ENCODE data around the gene COPS3. TPM values are rescaled to one million over a fixed set of nuclear protein-coding genes. Genes with fewer than 3 reads are reported as not detected.

The COPS3 gene
- total and polyA plus RNA-seq, 9 of the 15 experiments (the other 6 are each of a cell fraction or from before 2014, with no cell fraction given) = 92.4 to 295 (median 167) TPM

- Histone ChIP-seq H3K9ac (ENCODE audit: insufficient read depth in 1 of 2, low read depth in 2 of 2, low read length in 2 of 2) (0 out of 4 replicates have a peak overlapping the region, but pooled peaks of 1 of the 2 experiments have one; percentile 52), H3K9me3 (replicated peaks; ENCODE audit: control insufficient read depth, insufficient read depth, low read depth, low read length) (no peaks in the 10 kb centered on the region), H3K4me1 (replicated peaks in 1 of 2; ENCODE audit: control insufficient read depth in 2 of 2, insufficient read depth in 2 of 2, low read length in 2 of 2) (peaks cover 0 to 11% of the 10 kb centered on the region in 2 experiments; a peak in 2 of 5 replicates), H3K27ac (ENCODE audit: extremely low read depth, low read depth, low read length) (no peak overlapping the region), H3K4me2 (ENCODE audit: insufficient read depth, low read length) (no peak overlapping the region), H3K9me1 (ENCODE audit: control insufficient read depth, insufficient read depth, low read length) (no peaks in the 10 kb centered on the region), H3K4me3 (no peak overlapping the region), H3K79me2 (ENCODE audit: control insufficient read depth, insufficient read depth, low read length) (no peaks in the 10 kb centered on the region), H2AFZ (ENCODE audit: low read depth, low read length) (no peak overlapping the region), H3K36me3 (ENCODE audit: control insufficient read depth, insufficient read depth, low read length) (peaks cover 71% of the 10 kb centered on the region; the same call in 2 of the 3 replicates), H4K20me1 (replicated peaks; ENCODE audit: control insufficient read depth, insufficient read depth, low read length) (no peaks in the 10 kb centered on the region; the same call in 1 of the 2 replicates), H3K27me3 (ENCODE audit: control insufficient read depth in 2 of 2, insufficient read depth in 2 of 2, low read length in 2 of 2) (no peaks in the 10 kb centered on the region)
- ATAC-seq (no peak), DNase-seq (ENCODE audit: extremely low read depth in 1 of 4, low spot score in 3 of 4) (no peak), FAIRE-seq (no peak)
- intact Hi-C loops (cut with micrococcal nuclease) (no loop called here), in situ Hi-C loops (cut with MboI) (no loop called here)
- CTCF ChIA-PET (ENCODE audit: low intra/inter-chr PET ratio) = no interaction called here
- POLR2A ChIA-PET = no interaction called here
- WGBS (ENCODE audit: insufficient coverage, low coverage, missing lambda C conversion rate) = 77% methylated on average over 6 of the region's 8 CpGs
- no TSS peak for BruUV-seq (replicated peaks)
- no peak for TF ChIP-seq MECOM (CRISPR knock-in tag; IDR thresholded peaks at IDR 0.05)
- no peak for TF ChIP-seq NCOA2 (IDR thresholded peaks at IDR 0.05; ENCODE audit: partially characterized antibody in 2 of 2)
- no peak for TF ChIP-seq MYNN (IDR thresholded peaks at IDR 0.05)
- no peak for TF ChIP-seq MYNN (CRISPR knock-in tag; IDR thresholded peaks at IDR 0.05)
- TF ChIP-seq GATAD2B (IDR thresholded peaks at IDR 0.05; ENCODE audit: borderline replicate concordance) = no peak
- no peak for TF ChIP-seq MCM7 (IDR thresholded peaks at IDR 0.05)
- TF ChIP-seq, protein P1, sequence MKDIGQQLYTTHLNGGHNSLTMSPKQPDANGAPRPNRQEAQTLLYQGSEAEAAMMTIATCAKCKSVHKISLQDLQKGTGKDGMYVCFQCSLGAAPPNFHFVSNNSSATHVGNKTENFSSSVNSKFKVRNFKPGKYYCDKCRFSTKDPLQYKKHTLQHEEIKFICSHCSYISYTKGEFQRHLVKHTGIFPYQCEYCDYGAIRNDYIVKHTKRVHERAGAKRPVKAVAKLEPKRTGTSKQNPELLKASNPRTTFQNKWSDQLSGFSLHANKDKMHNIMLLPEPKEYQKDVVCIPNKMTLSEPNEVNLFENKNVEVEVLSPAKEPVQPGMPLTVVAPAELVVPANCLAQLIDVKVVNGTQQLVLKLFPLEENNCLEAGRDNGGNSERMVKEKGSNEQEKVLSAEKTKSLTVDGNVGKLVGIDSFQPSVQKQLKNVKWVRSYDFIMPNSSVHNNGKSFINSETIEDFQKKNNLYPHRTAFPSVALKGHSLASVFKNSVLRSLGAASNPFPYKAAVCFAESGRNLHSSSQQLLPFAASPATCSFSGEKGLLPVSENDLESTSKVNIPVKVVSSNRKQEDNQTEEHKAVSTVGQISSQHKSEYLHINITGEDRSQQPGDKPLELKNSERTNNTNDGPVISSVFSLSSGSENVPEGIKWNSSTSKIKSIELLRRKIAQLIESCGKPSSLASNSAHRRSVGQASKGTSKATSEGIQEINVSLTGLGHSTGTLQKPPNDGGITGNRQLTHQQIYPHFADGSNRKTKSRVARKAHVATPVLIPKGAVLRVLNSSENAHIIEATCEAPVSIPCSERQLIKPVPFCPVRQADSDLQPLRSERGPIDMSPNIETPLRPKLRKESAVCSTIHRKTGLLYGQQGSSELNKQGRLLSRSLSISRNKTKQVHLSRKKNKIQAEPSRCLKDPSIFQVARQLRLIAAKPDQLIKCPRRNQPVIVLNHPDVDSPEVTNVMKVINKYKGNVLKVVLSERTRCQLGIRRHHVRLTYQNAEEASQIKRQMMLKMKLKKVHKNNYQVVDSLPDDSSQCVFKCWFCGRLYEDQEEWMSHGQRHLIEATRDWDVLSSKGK (CRISPR knock-in tag; IDR thresholded peaks at IDR 0.05) = no peak
- no peak for TF ChIP-seq KDM1A (IDR thresholded peaks at IDR 0.05)
- TF ChIP-seq, protein P2, sequence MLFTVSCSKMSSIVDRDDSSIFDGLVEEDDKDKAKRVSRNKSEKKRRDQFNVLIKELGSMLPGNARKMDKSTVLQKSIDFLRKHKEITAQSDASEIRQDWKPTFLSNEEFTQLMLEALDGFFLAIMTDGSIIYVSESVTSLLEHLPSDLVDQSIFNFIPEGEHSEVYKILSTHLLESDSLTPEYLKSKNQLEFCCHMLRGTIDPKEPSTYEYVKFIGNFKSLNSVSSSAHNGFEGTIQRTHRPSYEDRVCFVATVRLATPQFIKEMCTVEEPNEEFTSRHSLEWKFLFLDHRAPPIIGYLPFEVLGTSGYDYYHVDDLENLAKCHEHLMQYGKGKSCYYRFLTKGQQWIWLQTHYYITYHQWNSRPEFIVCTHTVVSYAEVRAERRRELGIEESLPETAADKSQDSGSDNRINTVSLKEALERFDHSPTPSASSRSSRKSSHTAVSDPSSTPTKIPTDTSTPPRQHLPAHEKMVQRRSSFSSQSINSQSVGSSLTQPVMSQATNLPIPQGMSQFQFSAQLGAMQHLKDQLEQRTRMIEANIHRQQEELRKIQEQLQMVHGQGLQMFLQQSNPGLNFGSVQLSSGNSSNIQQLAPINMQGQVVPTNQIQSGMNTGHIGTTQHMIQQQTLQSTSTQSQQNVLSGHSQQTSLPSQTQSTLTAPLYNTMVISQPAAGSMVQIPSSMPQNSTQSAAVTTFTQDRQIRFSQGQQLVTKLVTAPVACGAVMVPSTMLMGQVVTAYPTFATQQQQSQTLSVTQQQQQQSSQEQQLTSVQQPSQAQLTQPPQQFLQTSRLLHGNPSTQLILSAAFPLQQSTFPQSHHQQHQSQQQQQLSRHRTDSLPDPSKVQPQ (CRISPR knock-in tag; IDR thresholded peaks at IDR 0.05; ENCODE audit: borderline replicate concordance) = no peak
- TF ChIP-seq ZNF589 (CRISPR knock-in tag; IDR thresholded peaks at IDR 0.05; ENCODE audit: low read depth) = no peak
- no peak for TF ChIP-seq HMGN3 (IDR thresholded peaks at IDR 0.05; ENCODE audit: borderline replicate concordance, extremely low read depth, insufficient read length, low read depth, low read length)
These were observed 65.5 kb downstream of the COPS3 start for GRCh38 chr17:17215575-17215974.

Data from K562 (cell line).